ENCODE measurements around the gene POGK. TPM values are rescaled to one million over a fixed set of nuclear protein-coding genes. Genes with fewer than 3 reads are reported as not detected.

The POGK gene
- total RNA-seq, 2 donors from 2014 or later, result 37.9 to 43.2 TPM

DNA sequence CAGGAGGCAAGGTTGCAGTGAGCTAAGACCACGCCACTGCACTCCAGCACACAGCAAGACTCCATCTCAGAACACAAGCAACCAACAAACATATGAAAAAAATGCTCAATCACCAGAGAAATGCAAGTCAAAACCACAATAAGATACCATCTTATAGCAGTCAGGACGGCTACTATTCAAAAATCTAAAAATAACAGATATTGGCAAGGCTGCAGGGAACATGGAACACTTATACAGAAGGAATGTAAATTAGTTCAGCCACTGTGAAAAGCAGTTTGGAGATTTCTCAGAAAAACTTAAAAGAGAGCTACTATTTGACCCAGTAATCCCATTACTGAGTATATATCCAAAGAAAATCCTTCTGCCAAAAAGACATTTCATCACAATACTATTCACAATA lies 27.6 kb upstream of the POGK start:
- H3K36me3 Mint-ChIP-seq (ENCODE audit: low read depth), result no peaks in the 10 kb centered on the region
- WGBS, 2 experiments (ENCODE audit: insufficient coverage in 1 of 2, insufficient read length in 1 of 2), result 88% methylated on average over 2 of the region's 2 CpGs; no CpG with 5 or more reads in 1 of the 2 experiments
- TF ChIP-seq, protein P1, sequence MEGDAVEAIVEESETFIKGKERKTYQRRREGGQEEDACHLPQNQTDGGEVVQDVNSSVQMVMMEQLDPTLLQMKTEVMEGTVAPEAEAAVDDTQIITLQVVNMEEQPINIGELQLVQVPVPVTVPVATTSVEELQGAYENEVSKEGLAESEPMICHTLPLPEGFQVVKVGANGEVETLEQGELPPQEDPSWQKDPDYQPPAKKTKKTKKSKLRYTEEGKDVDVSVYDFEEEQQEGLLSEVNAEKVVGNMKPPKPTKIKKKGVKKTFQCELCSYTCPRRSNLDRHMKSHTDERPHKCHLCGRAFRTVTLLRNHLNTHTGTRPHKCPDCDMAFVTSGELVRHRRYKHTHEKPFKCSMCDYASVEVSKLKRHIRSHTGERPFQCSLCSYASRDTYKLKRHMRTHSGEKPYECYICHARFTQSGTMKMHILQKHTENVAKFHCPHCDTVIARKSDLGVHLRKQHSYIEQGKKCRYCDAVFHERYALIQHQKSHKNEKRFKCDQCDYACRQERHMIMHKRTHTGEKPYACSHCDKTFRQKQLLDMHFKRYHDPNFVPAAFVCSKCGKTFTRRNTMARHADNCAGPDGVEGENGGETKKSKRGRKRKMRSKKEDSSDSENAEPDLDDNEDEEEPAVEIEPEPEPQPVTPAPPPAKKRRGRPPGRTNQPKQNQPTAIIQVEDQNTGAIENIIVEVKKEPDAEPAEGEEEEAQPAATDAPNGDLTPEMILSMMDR (conservative IDR thresholded peaks at IDR 0.05), result no peak
- H3K27me3 Mint-ChIP-seq (ENCODE audit: insufficient read depth), result peaks cover 2% of the 10 kb centered on the region
- Histone ChIP-seq H3K9me3 (ENCODE audit: control insufficient read depth, low read length) (no peaks in the 10 kb centered on the region), H3K36me3 (ENCODE audit: control insufficient read depth, insufficient read depth, low read length) (no peaks in the 10 kb centered on the region), H3K4me1 (ENCODE audit: control insufficient read depth, insufficient read depth, low read length) (no peaks in the 10 kb centered on the region), H3K27me3 (ENCODE audit: control insufficient read depth, insufficient read depth, low read length, poor library complexity, severe bottlenecking) (no peaks in the 10 kb centered on the region), H3K9ac (ENCODE audit: extremely low read depth, low read length, poor library complexity, severe bottlenecking) (no peak overlapping the region), H3K4me3 (ENCODE audit: low read length) (no peak overlapping the region), H3K27ac (ENCODE audit: low read depth, low read length) (no peak overlapping the region)
- H3K4me3 Mint-ChIP-seq, result no peak overlapping the region
- DNase-seq, result no peak
- peaks cover 3% of the 10 kb centered on the region for H3K9me3 Mint-ChIP-seq
- H3K4me1 Mint-ChIP-seq, result no peaks in the 10 kb centered on the region
- H3K27ac Mint-ChIP-seq, result no peak overlapping the region

DNA sequence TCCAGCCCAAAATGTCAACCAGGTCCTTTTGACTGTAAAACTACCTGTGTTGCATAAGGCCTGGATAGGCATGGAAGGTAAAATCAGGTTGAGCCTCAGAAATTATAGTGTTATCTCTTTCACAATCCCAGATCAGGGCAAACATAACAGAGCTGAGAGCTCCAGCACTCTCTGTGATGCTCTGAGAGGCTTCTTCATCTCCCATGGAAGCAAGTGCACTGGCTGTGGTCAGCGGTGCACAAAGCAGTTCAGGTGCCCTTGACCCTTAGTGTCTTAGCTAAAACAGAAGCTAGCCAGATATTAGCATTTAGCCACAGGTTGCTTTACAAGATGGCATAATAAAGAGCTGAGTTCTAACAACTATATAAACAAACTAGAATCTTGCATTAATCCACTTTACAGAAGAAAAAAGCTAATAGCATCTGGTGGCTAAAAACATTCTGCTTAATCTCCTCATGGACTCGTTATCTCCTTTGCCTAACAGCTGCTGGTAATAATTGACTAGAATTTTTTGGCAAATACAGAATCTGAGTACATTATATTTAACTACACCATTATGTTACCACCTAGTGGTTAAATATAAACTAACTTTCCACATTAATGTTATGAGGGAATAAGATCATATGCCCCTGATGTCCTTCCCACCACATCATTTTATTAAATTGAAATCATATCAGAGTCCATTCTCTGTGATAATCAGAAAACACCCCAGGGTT lies 25.6 kb upstream of the POGK start:
- Mint-ChIP-seq H3K27ac (no peak overlapping the region), H3K4me3 (no peak overlapping the region), H3K4me1 (no peaks in the 10 kb centered on the region), H3K27me3 (ENCODE audit: insufficient read depth) (peaks cover 2% of the 10 kb centered on the region), H3K36me3 (ENCODE audit: low read depth) (no peaks in the 10 kb centered on the region), H3K9me3 (peaks cover 3% of the 10 kb centered on the region)
- H3K4me3 ChIP-seq (ENCODE audit: low read length), result no peak overlapping the region
- H3K36me3 ChIP-seq (ENCODE audit: control insufficient read depth, insufficient read depth, low read length), result no peaks in the 10 kb centered on the region
- DNase-seq, result no peak
- 70 to 74% methylated on average over 1 to 2 of the region's 2 CpGs for WGBS, 2 experiments (ENCODE audit: insufficient coverage in 1 of 2, insufficient read length in 1 of 2)
- no peaks in the 10 kb centered on the region for H3K27me3 ChIP-seq (ENCODE audit: control insufficient read depth, insufficient read depth, low read length, poor library complexity, severe bottlenecking)
- no peak overlapping the region for H3K27ac ChIP-seq (ENCODE audit: low read depth, low read length)
- no peak overlapping the region for H3K9ac ChIP-seq (ENCODE audit: extremely low read depth, low read length, poor library complexity, severe bottlenecking)
- no peaks in the 10 kb centered on the region for H3K9me3 ChIP-seq (ENCODE audit: control insufficient read depth, low read length)
- TF ChIP-seq, protein P1 (conservative IDR thresholded peaks at IDR 0.05), result no peak
- H3K4me1 ChIP-seq (ENCODE audit: control insufficient read depth, insufficient read depth, low read length), result no peaks in the 10 kb centered on the region

DNA sequence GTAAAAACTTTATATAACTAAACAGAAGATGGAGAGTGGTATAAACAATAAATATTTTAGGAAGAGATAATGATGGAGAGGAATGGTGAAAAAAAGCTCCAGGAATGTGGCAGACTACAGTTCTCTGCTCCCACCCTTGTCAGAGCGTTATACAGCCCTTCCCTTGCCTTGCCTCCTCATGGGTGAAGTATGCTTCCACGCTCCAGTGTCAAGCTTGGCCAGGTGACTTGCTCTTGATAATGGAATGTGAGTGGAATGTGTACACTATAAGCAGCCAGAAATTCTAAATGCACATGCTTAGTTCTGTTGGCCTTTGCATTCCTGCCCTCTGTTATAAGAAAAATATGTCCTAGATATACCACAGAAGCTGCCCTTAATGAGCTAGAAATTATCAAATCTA lies 24.7 kb upstream of the POGK start:
- 88 to 100% methylated on average over 1 to 2 of the region's 2 CpGs for WGBS, 2 experiments (ENCODE audit: insufficient coverage in 1 of 2, insufficient read length in 1 of 2)
- DNase-seq, result no peak
- no peaks in the 10 kb centered on the region for H3K36me3 ChIP-seq (ENCODE audit: control insufficient read depth, insufficient read depth, low read length)
- no peaks in the 10 kb centered on the region for H3K36me3 Mint-ChIP-seq (ENCODE audit: low read depth)
- no peak overlapping the region for H3K4me3 ChIP-seq (ENCODE audit: low read length)
- H3K27me3 ChIP-seq (ENCODE audit: control insufficient read depth, insufficient read depth, low read length, poor library complexity, severe bottlenecking), result no peaks in the 10 kb centered on the region
- peaks cover 3% of the 10 kb centered on the region for H3K9me3 Mint-ChIP-seq
- H3K27ac ChIP-seq (ENCODE audit: low read depth, low read length), result no peak overlapping the region
- H3K9me3 ChIP-seq (ENCODE audit: control insufficient read depth, low read length), result no peaks in the 10 kb centered on the region
- TF ChIP-seq, protein P1 (conservative IDR thresholded peaks at IDR 0.05), result no peak
- H3K9ac ChIP-seq (ENCODE audit: extremely low read depth, low read length, poor library complexity, severe bottlenecking), result no peak overlapping the region
- H3K4me3 Mint-ChIP-seq, result no peak overlapping the region
- H3K27ac Mint-ChIP-seq, result no peak overlapping the region
- H3K4me1 ChIP-seq (ENCODE audit: control insufficient read depth, insufficient read depth, low read length), result no peaks in the 10 kb centered on the region
- H3K4me1 Mint-ChIP-seq, result no peaks in the 10 kb centered on the region
- H3K27me3 Mint-ChIP-seq (ENCODE audit: insufficient read depth), result peaks cover 2% of the 10 kb centered on the region

Measured in endodermal cell (in vitro differentiated cells).